A204.1 (cell line): ENCODE data around the gene PTPRN2.

Experiments used
- FAIRE-seq: peaks from 2 replicates; lab custom pipeline; 2012; peaks lifted over from hg19 to GRCh38; lab: Jason Lieb, UNC

The PTPRN2 gene

DNA sequence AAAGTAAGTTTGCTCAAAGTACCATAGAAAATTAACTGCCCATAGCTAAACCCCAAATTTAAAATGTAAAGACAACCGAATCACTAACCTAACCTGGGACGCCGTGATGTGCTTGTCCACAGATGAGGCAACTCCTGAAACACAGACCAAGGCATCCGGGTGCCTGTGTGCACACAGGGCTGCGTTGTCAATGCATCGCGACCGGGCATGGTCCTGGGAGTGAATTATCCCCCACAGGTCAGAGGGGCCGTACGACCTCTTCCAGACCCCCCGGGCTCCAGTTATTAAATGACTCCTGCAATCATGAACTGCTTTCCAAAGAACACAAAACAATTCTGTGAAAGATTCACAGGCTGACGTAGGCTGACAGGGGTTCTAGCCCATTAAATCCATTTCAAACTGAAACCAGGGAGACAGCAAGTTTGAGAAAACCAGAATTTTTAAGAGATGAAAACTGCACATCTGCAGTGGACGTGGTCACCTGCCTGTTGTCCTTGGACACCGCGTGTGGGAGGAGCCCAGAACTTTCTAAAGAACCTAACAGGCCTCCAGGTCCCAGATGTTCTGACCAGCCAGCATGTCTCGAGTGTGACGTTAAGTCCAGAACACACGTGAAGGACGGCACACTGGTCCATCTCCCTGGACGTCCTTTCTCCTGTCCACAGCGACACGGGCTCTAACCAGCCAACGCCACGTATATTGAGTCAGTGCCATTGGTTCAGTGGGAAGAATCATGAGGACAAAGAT, 953.0 kb downstream of the PTPRN2 start:
- no peak for FAIRE-seq

- no peak for FAIRE-seq
Observed at GRCh38 chr7:157633465-157634185, 954.0 kb downstream of the PTPRN2 start.

DNA sequence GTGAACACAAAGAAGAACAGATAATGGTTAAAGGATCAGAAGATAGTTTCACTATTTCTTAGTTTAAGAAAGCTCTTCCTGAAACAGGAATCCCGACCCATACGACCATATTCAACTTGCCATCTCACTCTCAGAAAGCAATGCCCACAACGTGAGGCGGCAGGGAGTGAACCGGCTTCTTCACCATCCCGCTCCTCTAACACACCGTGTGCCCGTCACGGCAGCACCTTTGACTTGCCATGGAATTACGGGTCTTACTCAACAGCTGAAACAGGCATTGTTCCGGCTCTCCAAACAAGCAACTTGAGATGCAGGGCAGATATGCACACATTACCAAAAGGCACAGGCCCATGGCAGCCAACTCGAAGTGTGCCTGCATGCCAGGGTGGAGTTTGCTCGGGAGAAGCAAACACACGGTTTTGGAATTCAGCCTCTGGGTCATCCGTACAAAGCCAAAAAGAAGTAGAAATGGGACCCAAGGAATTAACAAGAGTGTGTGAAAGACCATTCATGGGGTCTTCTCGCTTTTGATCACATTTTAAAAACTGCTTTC, 957.2 kb downstream of the PTPRN2 start:
- FAIRE-seq, result no peak

GRCh38 chr7:157628456-157628855, 959.2 kb downstream of the PTPRN2 start:
- no peak for FAIRE-seq

- no peak for FAIRE-seq
Observed at GRCh38 chr7:157627646-157628045, 960.0 kb downstream of the PTPRN2 start.

DNA sequence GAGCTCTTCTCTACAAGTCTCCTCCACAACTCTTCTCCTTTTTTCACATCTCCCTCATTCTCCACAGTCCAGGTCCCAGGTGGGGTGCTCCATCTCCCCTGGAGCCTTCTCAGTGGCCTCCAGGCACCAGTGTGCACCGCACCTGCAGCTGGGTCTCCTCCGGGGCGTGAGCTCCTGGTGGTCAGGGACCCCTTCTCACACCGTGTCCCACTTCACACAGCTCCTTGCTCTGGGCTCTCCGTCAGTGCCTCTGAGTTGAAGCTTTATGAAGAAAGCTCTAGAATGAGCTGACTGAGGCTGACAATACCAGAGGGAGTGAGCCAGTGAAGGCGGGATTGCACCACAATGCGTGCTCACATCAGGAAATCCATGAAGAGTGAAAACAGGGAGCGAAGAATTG, 960.6 kb downstream of the PTPRN2 start:
- no peak for FAIRE-seq

- no peak for FAIRE-seq
Observed at GRCh38 chr7:157625973-157626742, 961.5 kb downstream of the PTPRN2 start.

GRCh38 chr7:157623556-157623955, 964.1 kb downstream of the PTPRN2 start:
- no peak for FAIRE-seq

- FAIRE-seq, result no peak
Observed at GRCh38 chr7:157622408-157623205, 965.0 kb downstream of the PTPRN2 start.

GRCh38 chr7:157622000-157622399, 965.6 kb downstream of the PTPRN2 start:
- no peak for FAIRE-seq

DNA sequence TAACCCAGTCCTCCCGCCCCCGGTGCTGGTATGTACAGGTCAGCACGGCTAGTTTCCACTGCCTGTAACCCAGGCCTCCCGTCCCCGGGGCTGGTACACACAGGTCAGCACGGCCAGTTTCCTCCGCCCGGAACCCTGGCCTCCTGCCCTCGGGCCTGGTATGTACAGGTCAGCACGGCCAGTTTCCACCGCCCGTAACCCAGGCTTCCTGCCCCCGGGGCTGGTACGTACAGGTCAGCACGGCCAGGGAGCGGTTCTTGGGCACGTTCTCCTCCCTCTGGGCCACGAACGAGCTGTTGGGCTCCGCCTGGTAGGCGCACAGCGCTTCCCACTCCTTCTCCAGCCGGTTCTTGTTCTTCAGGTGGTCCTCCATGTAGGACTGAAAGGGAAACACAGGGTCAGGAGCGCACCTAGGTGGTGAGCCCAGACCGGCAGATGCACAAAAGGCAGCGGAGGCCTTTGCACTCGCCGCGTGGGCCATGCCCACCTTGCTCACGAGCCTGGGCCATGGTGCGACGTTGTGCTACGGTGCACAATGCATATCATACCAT, 966.4 kb downstream of the PTPRN2 start:
- FAIRE-seq, result no peak

DNA sequence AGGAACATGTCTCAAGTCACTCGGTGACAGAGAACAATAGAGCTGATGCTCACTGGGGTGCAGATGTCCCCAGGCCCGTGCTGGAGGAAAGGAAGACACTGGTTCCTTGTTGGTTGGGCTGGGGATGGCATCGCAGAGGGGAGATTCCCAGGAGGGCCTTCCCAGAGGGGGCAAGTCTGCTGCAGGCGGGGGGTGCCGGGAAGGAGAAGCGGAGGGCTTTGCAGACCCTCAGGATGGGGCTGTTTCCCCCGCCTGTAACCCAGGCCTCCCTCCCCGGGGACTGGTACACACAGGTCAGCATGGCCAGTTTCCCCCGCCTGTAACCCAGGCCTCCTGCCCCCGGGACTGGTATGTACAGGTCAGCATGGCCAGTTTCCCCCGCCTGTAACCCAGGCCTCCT, 967.0 kb downstream of the PTPRN2 start:
- no peak for FAIRE-seq

DNA sequence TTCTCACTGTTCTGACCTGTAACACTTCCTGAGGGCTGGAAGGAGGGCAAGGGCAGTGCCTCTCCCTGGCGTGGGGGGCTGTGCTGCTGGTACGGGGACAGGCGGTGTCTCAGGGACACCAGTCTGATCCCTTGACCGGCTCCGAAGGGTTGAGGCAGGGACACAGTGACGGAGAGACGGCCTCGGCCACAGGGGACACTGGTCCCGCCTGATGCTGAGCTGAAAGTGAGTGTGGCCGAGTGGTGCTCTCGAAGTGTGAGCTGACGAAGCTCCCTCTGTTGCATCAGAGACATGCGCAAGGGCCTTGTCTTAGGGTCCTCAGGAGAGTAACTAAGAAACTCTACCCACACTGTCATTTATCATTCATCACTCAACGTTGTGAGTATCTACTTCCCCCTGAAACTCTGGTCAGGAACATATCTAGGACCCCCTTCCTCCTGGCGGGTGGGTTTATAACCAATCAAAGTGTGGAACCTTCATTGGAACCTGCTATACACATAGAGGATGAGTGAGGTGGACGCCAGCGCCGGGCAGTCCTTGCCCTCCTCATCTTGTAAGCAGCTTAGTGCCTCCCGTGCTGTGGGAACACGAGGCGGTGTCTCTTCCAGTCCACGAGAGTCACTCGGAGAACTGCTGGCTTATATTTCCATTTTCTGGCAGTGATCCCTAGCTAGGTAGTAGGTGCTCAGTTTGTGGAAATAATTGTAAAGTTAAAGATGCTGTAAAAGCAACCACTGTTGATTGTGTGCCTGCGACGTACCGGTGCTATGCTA, 967.7 kb downstream of the PTPRN2 start:
- no peak for FAIRE-seq

- FAIRE-seq, result no peak
Observed at GRCh38 chr7:157618823-157619606, 968.6 kb downstream of the PTPRN2 start.

DNA sequence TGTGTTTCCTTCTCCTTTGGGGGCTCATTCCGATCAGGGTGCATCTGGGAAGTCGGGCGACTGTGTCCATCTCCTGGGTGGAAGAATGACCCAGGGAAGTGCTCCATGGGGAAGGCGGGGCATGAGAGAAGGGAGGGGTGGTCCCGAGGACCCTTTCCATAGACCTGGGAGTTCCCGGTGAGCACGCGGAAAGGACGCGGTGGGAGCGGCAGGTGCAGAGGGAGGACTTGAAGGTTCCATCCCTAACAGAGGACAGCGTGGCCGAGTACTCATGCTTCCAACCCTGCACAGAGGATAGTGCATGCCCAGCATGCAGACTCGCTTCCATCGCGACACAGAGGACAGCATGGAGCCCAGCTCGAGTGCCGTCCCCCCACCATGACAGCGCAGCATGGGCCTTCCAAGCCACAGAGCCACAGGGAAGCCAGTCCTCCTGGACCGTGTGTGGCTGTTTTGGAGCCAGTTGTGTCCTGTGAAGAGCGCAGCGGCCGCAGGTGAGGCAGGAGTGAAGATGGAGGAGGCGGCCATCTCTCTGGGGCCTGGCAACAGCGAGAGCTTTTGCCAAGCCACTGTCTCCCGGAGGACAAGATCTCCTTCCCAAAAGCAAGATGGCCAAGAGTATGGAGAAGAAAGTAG, 969.4 kb downstream of the PTPRN2 start:
- no peak for FAIRE-seq

GRCh38 chr7:157617401-157617800, 970.2 kb downstream of the PTPRN2 start:
- FAIRE-seq, result no peak

DNA sequence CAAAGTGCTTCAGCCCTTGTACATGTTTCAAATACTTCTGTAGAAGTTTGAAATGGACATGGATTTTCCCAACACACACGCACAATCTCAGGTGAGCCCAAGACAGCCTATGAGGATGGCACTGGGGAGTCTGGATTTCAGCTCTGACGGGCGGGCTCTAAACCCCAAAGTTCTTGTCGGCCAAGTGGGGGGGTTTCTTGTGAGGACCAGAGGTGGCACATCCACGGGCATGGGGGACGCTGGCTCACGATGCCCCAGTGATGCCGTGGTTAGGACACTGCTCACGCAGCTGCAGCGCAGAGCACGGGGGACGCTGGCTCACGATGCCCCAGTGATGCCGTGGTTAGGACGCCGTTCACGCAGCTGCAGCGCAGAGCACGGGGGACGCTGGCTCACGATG, 970.7 kb downstream of the PTPRN2 start:
- FAIRE-seq, result no peak

- FAIRE-seq, result no peak
Observed at GRCh38 chr7:157616426-157616825, 971.2 kb downstream of the PTPRN2 start.

DNA sequence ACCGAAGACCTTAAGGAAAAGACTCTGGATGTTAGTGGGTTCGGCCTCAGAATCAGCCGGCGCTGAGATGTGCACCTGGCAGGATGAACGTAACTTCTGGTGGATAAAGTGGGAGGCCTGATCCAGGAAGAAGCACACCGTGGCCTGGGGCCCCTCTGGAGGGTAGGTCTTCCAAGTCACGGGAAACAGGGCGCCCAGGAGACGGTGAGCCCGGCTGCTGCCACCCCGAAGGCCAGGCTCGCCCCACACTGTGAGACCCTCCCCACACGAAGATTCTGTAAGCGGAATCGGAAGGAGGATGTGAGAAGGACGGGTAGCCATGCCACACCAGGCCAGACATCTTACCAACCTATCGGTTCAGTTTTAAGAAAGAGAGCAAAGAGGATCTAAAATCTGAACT, 971.8 kb downstream of the PTPRN2 start:
- FAIRE-seq, result no peak
